ENCODE results near the gene KRTAP12-1.
"Not testable (repeated sequence)": the region's sequence is repeated elsewhere in the genome, so short reads cannot be mapped to it uniquely, and the experiment has no call there.

KRTAP12-1 gene

DNA sequence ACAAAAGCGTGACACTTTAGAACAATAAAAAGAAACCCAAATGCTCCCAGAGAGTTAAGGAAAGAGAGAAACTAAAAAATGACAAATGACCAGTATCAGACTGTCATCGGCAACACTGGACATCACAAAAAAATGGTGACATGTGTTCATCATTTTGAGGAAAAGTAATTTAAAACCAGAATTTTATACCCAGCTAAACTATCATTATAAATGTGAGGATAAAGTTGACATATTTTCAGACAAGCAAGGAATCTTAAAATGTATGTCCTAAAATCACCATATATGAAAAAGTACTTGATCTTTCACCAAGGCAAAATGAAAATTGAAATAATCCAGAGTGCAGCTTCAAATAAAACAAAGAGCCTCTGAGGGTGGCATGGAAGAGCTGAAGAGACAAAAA is 37.1 kb downstream of the KRTAP12-1 start:
- no peak for DNase-seq (ENCODE audit: low spot score)

DNA sequence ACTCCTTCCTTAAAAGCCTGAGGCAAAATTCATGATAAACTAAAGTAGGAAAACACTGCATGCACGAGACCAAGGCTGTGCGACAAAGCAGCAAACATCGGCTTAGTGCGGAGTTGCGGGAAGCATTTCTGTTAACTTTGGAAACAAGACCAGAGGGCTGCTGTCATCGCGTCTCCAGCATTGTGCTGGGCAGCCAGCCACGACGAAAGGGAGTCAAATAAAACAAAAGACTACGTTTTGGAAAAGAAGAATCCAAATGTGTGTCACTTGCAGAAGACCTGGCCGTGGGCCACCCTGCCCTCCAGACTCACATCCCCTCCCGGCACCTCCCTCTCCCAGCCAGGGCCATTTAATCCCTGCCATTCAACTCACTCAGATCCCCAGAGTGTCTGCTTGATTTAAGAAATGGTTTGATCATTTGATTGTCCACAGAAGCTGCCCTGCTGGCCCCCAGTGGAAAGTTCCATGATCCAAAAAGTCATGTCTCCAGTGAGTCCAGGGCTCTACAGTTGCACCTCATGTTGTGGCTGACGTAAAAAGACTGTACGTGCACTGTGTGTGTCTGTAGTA is 38.1 kb downstream of the KRTAP12-1 start:
- DNase-seq (ENCODE audit: low spot score): no peak

DNA sequence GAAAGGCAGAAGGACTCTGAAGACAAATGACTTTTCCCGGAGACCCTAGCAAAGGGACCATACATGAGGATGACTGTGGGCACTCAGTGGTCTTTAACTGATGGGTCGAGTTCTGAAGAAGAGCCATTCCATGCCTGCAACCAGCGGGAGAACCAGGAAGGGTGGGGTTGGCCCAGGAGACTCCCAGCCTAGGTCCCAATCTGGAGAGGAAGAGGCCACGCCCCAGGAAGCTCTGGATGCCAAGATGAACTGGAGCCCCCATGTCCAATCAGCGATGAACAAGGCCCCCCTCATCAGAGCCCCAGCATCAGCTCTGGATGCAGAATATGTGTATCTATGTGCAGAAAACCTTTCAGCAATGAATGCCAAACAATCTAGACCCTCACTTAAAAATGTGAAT is 41.2 kb downstream of the KRTAP12-1 start:
- no peak for DNase-seq (ENCODE audit: low spot score)

DNA sequence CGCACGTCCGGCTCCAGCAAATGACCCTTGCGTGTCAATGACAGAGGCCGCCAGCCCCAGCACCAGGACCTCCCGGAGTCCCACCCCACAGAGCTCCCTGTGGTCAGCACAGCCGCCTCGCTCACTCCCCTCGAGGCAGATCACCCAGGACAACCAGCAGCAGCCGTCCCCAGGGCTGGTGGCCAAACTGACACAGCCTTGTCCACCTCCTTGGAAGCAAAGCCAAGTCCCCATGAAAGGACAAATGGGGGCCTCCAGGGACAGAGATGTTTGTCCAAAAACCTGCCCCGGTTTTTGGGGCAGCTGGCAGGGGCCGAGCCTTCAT is 42.7 kb downstream of the KRTAP12-1 start:
- DNase-seq (ENCODE audit: low spot score): no peak

DNA sequence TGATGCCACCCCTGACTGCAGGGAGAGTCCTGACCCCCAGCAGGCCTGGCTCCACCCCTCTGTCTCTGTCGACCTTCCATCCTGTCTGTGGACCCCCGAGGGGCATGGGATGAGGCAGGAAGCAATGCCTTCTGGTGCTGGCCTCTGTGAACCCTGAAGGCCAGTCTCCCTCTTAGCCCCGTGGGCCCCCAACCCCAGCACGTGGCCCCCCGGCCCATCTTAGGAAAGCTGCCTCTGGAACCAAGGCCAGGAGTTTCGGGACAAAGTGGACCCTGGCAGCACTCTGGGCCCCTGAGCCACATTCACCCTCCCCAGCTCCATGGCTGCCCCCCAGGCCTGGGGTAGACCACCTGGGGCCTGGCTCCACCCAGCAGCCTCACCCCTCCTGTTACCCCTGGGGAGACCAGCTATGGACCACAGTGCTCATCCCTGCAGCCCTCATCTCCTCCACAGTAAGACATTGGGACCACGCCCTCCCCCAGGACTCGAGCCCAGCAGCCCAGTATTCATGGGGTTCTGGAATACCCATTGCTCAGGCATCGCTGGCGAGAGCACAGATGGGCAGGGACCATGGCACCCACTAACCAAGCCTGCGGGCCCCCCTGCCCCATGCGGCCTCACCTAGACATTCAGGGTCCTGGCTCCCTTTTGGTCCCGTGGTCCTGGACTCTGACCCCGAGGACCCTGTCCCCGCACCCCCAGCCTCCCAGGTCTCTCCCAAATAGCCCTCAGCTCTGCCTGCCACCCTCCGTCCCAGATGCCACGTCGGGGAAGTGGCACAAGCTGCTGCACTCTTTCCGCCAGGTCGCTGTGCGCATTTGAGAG is 43.2 kb downstream of the KRTAP12-1 start:
- not testable (repeated sequence) for DNase-seq (ENCODE audit: low spot score)

DNA sequence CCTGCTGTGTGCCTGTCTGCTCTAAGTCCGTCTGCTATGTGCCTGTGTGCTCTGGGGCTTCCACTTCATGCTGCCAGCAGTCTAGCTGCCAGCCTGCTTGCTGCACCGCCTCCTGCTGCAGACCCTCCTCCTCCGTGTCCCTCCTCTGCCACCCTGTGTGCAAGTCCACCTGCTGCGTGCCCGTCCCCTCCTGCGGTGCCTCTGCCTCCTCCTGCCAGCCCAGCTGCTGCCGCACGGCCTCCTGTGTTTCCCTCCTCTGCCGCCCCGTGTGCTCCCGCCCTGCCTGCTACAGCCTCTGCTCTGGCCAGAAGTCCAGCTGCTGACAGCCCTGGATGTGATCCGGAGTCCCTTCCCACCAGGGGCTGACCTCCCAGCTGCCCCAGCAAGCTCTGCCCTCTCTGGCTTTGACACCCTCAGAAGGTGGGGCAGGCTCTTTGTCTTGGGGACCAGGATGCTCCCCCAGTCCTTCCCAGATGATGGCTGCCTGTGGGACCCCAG is 44.1 kb downstream of the KRTAP12-1 start:
- not testable (repeated sequence) for DNase-seq (ENCODE audit: low spot score)

DNA sequence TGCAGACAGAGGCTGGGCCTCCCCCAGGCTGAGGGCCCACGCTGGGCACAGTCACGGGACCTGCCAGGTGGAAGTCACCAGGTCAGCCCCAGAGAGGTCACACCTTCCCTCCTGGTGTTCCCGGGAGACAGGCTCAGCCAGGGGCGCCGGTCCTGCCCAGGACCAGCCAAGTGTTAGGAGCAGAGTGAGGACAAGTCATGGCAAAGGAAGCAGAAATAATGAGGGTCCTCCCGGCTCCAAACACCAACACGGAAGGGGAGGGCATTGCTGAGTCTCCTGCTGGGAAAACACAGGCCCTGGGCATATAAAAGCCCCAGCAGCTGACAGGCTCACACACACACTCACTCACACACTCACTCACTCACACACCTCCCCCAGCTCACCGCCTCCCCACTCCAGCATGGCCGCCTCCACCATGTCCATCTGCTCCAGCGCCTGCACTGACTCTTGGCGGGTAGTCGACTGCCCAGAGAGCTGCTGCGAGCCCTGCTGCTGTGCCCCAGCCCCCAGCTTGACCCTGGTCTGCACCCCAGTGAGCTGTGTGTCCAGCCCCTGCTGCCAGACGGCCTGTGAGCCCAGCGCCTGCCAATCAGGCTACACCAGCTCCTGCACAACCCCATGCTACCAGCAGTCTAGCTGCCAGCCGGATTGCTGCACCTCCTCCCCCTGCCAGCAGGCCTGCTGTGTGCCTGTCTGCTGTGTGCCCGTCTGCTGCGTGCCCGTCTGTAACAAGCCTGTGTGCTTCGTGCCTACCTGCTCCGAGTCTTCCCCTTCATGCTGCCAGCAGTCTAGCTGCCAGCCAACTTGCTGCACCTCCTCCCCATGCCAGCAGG is 44.7 kb downstream of the KRTAP12-1 start, which contains the start of gene KRTAP10-10:
Gene KRTAP10-10, plus strand, starts transcription at position 339 of the 833 bp plus-strand sequence. Its CDS starts 62 bp downstream, at position 401.
- no peak for DNase-seq (ENCODE audit: low spot score)

DNA sequence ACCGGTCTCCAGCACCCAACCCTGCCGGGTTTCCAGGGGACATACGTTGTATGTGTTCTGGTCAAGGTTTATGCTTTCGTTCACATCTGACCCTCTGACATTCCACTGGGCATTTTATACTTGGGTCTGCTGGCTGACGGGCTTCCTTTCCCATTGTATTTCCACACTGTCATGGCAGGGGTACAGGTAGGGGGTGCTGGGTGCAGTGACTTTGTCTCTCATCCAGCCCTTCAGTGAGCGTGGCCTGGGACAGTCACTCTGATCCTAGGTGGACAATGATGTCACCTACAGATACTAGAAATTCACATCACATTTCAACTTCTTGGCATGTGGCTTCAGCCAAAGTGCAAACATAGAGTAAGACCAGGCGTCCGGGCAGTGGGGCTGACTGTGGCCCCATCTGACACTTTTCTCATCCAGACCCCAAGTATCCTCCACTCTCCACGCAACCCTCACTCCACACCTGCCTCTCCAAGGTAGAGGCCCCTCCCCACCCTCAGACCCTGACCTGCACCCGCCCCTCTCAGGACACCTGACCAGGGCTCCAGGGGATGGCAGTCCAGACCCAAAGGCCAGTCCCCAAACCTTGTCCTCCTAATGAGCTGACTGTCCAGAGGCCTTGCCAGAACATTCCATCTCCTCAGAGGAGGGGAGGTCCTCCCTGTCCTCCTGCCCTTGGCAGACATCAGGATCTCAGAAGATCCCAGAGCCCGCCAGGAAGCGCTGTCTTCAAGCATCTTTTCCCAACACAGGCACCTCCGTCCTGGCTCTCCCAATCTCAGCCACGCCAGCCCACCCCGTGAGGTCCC is 45.5 kb downstream of the KRTAP12-1 start:
- DNase-seq (ENCODE audit: low spot score): no peak

DNA sequence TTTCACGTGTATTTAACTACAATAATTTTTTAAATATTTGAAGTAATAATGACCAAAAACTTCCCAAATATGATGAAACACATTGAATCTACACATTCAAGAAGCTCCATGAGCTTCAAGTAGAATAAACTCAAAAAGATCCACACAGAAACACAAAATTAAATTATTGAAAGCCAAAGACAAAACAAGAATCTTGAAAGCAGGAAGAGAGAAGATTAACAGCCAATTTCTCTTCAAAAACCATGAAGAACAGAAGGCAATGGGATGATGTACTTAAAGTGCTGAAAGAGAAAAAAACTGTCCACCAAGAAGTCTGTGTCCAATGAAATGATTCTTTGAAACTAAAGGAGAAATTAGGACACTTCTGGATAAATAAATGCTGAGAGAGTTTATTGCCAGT is 49.9 kb downstream of the KRTAP12-1 start:
- DNase-seq (ENCODE audit: low spot score): no peak

All from hematopoietic multipotent progenitor cell treated with erythropoietin and hydrocortisone succinate and interleukin-3 and kit ligand, for 17 days (in vitro differentiated cells).